Neuron (in vitro differentiated cells): ENCODE results near the gene CRACDL.

Experiments
- H2AFZ ChIP-seq: one replicate; pipeline ENCODE4 v1.6.1; 2013; ENCODE audit warnings: low read depth, mild to moderate bottlenecking, inconsistent platforms, low read length, moderate library complexity
- H3K27me3 ChIP-seq: one replicate; pipeline ENCODE4 v1.6.1; 2013; ENCODE audit warnings: low read length; ENCODE audit not compliant: insufficient read depth
- H3K36me3 ChIP-seq: one replicate; pipeline ENCODE4 v1.6.1; 2013; ENCODE audit warnings: low read length; ENCODE audit not compliant: insufficient read depth
- H3K4me1 ChIP-seq: one replicate; pipeline ENCODE4 v1.6.1; 2013; ENCODE audit warnings: low read length; ENCODE audit not compliant: insufficient read depth
- H3K4me3 ChIP-seq: 2 replicates; pipeline ENCODE4 v1.5.1; 2013; ENCODE audit warnings: mild to moderate bottlenecking, low read length, moderate library complexity
- H3K9me3 ChIP-seq: one replicate; pipeline ENCODE4 v1.6.1; 2013; ENCODE audit warnings: low read length

The CRACDL gene

DNA sequence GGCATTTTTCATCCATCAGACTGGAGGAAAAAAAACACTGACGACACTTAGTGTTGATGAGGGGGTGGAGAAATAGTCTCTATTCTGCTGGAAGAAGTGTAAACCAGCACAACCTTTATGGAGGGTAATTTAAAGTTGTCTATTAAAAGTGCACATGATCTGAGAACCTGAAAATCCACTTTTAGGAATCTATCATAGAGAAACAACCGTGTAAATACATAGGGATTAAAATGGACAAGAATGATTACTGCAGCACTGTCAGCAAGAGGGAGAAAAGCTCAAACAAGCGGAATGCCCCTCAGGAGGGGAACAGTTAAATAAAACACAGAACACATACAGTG, 125.5 kb downstream of the CRACDL start:
- Histone ChIP-seq H3K27me3 (peaks cover 5% of the 10 kb centered on the region), H3K4me1 (peaks cover 4% of the 10 kb centered on the region), H3K4me3 (no peak overlapping the region)

DNA sequence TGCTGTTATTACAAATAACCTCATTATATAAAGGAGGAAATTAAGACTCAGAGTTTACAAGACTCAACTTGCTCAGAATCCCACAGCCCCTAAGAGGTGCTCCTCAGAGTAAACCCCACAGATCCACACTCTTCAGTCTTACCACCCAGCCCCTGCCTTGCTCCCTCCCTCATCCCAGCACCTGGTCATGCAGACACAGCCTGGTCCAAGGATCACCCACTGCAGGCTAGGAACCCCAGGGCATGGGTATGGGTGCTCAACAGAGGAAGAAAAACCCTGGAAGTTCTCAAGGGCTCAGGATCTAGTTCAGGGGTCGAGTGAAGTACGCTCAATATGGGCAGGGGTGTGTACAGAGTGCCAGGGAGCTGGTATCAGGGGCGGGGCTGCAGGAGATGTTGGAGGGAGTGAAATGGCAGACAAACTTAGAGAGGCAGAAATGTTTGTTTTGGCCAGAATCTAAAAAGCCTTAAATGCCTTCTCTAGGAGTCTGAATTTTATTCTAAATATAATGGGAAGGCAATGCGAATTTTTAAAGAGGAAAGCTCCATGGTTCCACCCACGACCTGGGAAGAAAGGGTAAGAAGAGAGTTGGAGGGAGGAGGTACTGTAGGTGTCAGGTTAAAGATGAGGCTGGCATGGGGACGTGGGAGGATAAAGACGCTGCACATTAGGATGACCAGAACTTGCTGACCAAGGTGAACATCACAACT, 126.0 kb downstream of the CRACDL start:
- H2AFZ ChIP-seq = no peak overlapping the region
- peaks cover 9% of the 10 kb centered on the region for H3K27me3 ChIP-seq
- H3K4me1 ChIP-seq = peaks cover 6% of the 10 kb centered on the region
- H3K9me3 ChIP-seq = no peaks in the 10 kb centered on the region
- H3K36me3 ChIP-seq = no peaks in the 10 kb centered on the region
- no peak overlapping the region for H3K4me3 ChIP-seq

More for the DNA sequence above, 125.5 kb downstream of the CRACDL start:
- Histone ChIP-seq H3K36me3 (no peaks in the 10 kb centered on the region), H3K9me3 (no peaks in the 10 kb centered on the region), H2AFZ (no peak overlapping the region)

DNA sequence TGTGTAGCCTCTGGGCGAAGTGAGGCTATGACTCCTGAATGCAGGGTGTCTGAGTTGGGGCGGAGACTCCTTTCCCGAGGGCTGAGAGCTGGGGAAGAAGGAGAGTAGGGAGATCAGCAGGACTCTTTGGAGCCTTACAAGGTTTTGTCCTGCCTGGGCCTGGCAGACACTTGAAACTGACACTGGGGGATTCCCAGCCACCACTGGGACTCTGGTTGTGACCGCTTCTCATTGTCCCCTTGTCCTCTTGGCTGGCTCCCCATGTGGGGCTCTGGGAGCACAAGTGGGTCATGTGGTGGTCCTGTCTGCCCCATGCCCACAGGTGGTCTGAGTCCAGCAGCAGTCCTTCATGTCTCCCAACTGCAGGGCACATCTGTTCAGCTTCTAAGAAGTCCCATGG, 126.9 kb downstream of the CRACDL start:
- peaks cover 9% of the 10 kb centered on the region for H3K27me3 ChIP-seq

DNA sequence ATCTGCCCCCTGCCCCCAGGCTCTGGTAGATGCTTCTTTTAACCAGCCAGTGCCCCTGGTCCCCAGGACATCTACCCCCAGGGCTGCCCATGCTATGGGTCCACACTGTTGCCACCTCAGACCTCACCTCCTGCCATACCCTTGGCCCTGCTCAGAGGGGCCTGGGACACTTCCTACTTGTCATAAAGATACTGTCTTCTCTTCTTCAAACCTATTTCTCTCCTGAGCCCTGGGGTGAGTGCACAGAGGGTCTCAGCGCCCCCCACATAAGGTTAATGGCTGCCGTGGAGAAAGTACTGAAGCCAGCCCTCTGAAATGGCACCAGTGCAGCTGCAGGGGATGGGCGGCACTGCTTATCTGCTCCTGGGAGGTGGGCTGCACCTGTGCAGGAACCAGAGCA, 127.5 kb downstream of the CRACDL start:
- no peak overlapping the region for H2AFZ ChIP-seq
- H3K4me3 ChIP-seq = no peak overlapping the region
- peaks cover 9% of the 10 kb centered on the region for H3K27me3 ChIP-seq
- peaks cover 6% of the 10 kb centered on the region for H3K4me1 ChIP-seq
- no peaks in the 10 kb centered on the region for H3K36me3 ChIP-seq
- no peaks in the 10 kb centered on the region for H3K9me3 ChIP-seq

More for the DNA sequence above, 126.9 kb downstream of the CRACDL start:
- H3K4me3 ChIP-seq = no peak overlapping the region
- no peaks in the 10 kb centered on the region for H3K36me3 ChIP-seq
- H3K4me1 ChIP-seq = peaks cover 6% of the 10 kb centered on the region
- no peaks in the 10 kb centered on the region for H3K9me3 ChIP-seq
- H2AFZ ChIP-seq = no peak overlapping the region

DNA sequence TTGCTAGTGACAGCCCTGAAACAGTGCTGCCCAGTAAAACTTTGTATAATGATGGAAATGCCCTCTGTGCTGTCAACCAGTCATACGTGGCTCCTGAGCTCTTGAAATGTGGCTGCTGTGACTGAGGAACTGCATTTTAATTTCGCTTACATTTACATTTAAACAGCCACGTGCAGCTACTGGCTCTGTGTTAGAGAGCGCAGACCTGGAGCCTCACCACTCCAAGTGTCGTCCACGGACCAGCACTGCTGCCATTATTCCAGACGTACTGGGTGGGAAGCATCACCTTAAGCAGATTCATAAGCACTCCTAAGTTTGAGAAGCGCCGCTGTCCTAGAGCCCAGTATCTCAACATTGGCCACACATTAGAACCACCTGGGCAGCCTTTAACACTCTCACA, 128.1 kb downstream of the CRACDL start:
- no peak overlapping the region for H3K4me3 ChIP-seq
- H3K9me3 ChIP-seq = no peaks in the 10 kb centered on the region
- H3K36me3 ChIP-seq = no peaks in the 10 kb centered on the region
- peaks cover 9% of the 10 kb centered on the region for H3K27me3 ChIP-seq
- H2AFZ ChIP-seq = no peak overlapping the region
- H3K4me1 ChIP-seq = peaks cover 6% of the 10 kb centered on the region

DNA sequence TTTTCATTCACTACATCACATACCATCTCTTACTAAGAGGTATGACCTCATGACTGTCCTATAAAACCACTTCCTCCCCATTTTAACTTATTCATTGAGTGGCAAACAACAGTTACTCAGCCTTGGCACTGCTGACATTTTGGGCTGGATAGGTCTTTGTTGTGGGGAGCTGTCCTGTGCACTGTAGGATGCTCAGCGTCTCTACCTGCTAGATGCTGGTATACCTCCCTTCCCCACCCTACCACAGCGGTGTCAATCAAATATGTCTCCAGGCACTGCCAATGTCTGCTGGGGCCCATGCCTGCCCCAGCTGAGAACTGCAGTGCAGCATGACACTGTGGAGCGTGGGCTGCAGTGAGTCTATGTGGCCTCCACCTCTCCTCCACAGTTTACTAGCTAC, 128.8 kb downstream of the CRACDL start:
- Histone ChIP-seq H3K4me1 (peaks cover 6% of the 10 kb centered on the region), H3K27me3 (peaks cover 9% of the 10 kb centered on the region), H3K4me3 (no peak overlapping the region), H3K36me3 (no peaks in the 10 kb centered on the region), H2AFZ (no peak overlapping the region), H3K9me3 (no peaks in the 10 kb centered on the region)

DNA sequence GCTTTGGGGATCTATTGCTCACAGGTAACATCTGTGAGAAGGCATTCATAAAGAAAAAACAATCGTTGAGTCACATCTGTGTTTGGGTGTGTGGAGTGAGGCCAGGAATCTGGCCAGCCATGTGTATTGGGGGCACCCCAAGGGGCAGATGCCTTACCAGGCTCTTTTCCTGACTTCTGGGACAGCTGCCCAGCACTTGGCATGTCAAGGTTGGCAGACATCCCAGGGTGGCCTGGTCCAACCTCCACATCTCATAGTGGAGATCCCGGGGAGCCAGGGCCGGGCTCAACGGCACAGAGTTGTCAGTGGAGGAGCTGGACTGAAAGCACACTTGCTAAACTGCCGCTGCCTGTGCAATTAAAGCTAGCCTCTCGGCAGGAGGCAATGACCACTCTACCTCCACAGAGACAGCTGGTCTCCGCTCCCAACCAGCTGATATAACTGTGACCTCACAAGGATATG, 129.8 kb downstream of the CRACDL start:
- Histone ChIP-seq H3K36me3 (no peaks in the 10 kb centered on the region), H2AFZ (no peak overlapping the region), H3K9me3 (no peaks in the 10 kb centered on the region), H3K4me1 (peaks cover 6% of the 10 kb centered on the region), H3K4me3 (no peak overlapping the region), H3K27me3 (peaks cover 9% of the 10 kb centered on the region)

DNA sequence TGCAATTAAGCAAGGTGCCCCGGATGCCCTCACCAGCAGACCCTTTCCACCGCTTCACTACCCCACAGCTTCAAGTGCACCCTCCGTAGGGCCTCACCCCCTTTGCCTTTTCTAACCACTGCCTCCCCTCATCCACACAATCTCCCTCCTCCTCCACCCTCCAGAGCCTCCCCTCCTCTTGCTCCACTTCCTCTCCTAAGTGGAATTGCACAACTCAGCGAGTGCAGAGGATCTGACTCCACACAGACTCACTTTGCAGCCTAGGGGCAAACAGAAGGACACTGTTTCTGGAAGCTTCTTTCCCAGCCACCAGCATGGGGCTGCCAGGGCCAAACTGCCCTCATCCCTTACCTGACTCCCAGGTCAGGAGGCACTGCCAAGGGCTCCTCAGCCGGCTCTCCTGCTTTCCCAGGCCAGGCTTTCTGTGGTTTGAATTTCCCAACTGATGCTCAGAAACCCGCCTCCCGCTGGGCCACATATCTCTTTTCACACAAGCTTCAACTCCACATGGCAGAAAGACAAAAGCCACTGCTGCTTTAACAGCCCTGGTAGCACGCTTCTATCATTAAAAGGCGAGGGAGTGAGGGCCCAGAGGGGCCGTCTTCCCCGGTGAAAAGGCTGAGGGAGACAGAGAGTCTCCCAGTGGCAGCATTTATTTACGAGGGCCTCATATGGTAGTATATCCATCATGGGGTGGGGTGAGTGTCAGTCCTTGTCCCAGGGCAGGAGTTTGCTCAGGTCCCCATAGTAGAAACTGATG, 130.4 kb downstream of the CRACDL start:
- no peaks in the 10 kb centered on the region for H3K9me3 ChIP-seq
- H3K36me3 ChIP-seq = no peaks in the 10 kb centered on the region
- H3K4me3 ChIP-seq = no peak overlapping the region
- no peak overlapping the region for H2AFZ ChIP-seq
- H3K4me1 ChIP-seq = peaks cover 6% of the 10 kb centered on the region
- peaks cover 9% of the 10 kb centered on the region for H3K27me3 ChIP-seq

DNA sequence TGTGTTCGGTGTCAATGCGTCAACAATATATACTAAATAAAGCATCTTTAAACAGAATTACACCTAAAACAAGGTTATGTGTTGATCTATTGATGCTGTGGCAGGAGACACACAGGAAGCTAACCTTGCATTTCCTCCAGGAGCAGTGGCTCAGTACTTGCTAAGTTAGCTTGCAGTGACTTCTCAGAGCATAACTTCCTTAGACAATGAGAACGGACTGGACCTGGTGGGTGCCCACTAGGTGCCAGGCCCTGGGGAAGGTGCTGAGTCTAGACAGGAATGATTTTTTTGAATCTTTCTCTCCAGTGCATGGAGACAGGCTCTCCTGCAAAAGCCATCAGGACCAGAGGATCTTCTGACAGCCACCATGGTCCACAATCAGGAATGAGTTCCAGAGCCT, 131.3 kb downstream of the CRACDL start:
- H3K27me3 ChIP-seq = peaks cover 9% of the 10 kb centered on the region
- no peaks in the 10 kb centered on the region for H3K36me3 ChIP-seq
- H2AFZ ChIP-seq = no peak overlapping the region
- peaks cover 6% of the 10 kb centered on the region for H3K4me1 ChIP-seq
- no peaks in the 10 kb centered on the region for H3K9me3 ChIP-seq
- H3K4me3 ChIP-seq = no peak overlapping the region

DNA sequence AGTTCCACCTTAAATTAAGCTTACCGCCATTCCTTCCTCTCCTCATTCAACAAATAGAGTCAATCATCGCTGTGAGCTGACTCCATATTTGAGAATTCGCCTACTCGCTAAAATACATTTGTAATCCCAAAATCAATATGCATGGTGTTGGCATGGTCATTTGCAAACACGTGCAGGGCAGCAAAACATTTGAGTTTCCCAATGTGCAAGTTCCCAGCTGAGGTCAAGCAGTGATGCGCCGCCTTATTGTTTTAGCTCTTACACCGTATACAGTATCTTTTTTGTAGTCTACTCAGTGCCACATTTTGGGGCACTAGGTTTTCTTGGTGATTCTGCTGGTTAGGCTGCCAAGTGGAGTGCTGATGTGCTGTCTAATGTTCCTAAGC, 131.8 kb downstream of the CRACDL start:
- Histone ChIP-seq H3K4me3 (no peak overlapping the region), H3K9me3 (no peaks in the 10 kb centered on the region), H2AFZ (no peak overlapping the region), H3K36me3 (no peaks in the 10 kb centered on the region), H3K4me1 (peaks cover 6% of the 10 kb centered on the region), H3K27me3 (peaks cover 9% of the 10 kb centered on the region)

DNA sequence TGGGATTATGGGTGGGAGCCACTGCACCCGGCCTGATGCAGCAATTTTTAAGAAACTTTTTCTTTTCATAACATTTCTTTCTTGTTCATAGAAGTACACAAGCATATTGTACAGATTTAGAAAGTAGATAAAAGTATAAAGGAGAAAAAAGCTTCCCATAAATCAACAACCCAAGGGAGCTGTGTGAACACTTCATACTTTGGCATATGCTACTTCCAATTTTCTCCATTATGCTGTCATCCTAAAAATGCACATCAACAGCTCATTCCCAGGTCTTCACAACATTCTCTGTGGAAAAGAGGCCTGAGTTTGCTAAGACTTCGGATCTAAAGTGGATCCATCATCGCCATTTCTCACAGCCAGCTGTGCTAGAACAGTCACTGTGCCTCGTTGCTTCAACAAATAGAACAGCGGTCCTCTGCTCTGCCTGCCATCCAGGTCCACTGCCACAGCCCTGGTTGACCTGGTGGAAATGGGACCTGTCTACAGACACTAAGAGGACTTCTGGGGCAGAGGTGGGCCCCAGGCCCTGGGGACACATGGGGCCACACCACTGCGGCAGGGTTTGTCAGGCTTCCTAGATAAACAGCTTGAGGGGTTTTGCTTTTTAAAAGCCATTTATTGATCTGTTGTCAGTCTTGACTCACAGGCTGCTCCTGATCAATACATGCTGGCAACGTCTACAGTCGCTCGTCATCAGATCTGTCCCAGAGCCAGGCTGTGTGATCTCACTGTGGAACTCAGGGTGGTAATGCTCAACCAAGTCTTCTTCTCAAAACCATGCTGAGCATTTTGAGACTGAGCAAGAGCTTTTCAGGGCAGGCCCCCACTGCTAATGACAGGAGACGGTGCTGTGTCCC, 132.4 kb downstream of the CRACDL start:
- Histone ChIP-seq H2AFZ (no peak overlapping the region), H3K27me3 (peaks cover 9% of the 10 kb centered on the region), H3K36me3 (no peaks in the 10 kb centered on the region), H3K4me3 (no peak overlapping the region), H3K9me3 (no peaks in the 10 kb centered on the region), H3K4me1 (peaks cover 6% of the 10 kb centered on the region)

DNA sequence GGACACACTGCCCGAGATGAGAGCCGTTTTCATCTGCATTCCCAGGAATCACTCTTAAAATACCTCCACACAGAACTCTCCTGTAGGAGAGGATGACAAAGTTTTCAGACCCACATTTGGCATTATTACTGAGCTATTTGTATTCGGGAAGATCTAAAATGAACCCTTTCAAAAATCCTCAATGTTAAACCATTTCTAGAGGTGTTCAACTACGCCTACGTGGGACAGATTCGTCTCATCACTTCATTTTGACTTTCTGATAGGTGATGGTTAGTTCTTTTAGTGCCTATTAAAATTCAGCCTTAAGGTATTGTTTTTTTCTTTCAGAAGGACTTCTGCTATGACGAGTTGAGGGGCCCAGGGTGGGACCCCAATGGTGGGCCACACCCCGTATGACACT, 133.7 kb downstream of the CRACDL start:
- H3K4me3 ChIP-seq = no peak overlapping the region
- no peak overlapping the region for H2AFZ ChIP-seq
- H3K27me3 ChIP-seq = peaks cover 9% of the 10 kb centered on the region

DNA sequence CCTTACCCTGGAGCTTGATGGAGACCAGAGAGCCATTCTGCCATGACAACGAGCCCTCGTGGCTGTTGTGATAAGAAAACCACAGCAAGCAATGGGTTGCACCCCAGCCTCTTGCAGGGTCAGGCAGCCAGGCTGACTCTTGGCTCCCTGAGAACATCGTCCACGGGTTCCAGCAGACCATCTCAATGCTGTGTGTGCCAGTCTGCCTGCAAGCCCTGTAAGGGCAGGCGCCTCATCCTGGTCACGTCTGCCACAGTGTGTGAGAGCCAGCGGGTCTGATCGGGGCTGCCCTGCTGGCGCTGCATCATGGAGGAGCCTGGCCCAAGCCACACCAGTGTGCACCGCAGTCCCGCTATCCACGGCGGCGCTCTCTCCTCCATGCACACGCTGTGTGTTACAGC, 134.1 kb downstream of the CRACDL start:
- no peak overlapping the region for H2AFZ ChIP-seq
- H3K4me1 ChIP-seq = peaks cover 6% of the 10 kb centered on the region

More for the DNA sequence above, 133.7 kb downstream of the CRACDL start:
- Histone ChIP-seq H3K4me1 (peaks cover 6% of the 10 kb centered on the region), H3K36me3 (no peaks in the 10 kb centered on the region), H3K9me3 (no peaks in the 10 kb centered on the region)

More for the DNA sequence above, 134.1 kb downstream of the CRACDL start:
- no peaks in the 10 kb centered on the region for H3K9me3 ChIP-seq
- H3K36me3 ChIP-seq = no peaks in the 10 kb centered on the region
- H3K4me3 ChIP-seq = no peak overlapping the region
- peaks cover 9% of the 10 kb centered on the region for H3K27me3 ChIP-seq
